SIG-M5 (cell line): ENCODE results near the gene TGM6.
"Not testable (repeated sequence)": the region's sequence is repeated elsewhere in the genome, so short reads cannot be mapped to it uniquely, and the experiment has no call there.

Experiments
- DNase-seq: peaks from one replicate; lab custom pipeline; 2025; lab: John Stamatoyannopoulos, UW

TGM6 gene

GRCh38 chr20:2398449-2398848 is 17.7 kb downstream of the TGM6 start:
- DNase-seq = no peak

GRCh38 chr20:2399390-2399789 is 18.7 kb downstream of the TGM6 start:
- DNase-seq = no peak

DNA sequence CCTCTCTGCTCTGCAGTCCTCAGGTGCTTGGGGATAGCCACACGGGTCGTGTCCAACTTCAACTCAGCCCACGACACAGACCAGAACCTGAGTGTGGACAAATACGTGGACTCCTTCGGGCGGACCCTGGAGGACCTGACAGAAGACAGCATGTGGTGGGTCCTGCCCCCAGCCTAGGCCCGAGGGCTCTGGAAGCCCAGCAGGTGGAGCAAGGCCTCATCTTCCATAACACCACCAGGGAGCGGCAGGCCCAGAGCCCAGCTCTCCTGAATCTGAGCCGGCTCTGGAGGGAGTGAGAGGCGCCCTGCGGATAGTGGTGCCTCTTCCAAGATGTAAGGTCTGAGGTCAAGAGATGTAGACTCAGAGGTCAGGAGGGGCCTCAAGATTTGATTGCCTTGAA is 19.6 kb downstream of the TGM6 start:
- DNase-seq = no peak

DNA sequence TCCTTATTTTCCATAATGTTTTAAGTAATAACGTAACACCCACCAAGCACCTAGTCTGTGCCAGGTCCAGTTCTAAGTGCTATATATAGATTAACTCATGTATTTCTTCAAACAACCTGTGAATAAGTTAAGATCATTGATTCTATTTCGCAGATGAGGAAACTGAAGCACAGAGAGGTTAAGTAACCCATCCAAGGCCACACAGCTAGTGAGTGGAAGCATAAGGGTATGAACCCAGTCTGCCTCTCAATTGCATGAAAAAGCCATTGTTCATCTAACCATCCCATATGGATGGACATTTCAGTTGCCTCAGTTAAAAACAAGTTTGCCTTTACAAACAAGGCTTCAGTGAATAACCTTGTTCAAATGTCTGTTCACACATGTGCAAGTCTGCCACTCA is 20.8 kb downstream of the TGM6 start:
- DNase-seq = no peak

GRCh38 chr20:2402271-2402980 is 21.7 kb downstream of the TGM6 start:
- DNase-seq = no peak

DNA sequence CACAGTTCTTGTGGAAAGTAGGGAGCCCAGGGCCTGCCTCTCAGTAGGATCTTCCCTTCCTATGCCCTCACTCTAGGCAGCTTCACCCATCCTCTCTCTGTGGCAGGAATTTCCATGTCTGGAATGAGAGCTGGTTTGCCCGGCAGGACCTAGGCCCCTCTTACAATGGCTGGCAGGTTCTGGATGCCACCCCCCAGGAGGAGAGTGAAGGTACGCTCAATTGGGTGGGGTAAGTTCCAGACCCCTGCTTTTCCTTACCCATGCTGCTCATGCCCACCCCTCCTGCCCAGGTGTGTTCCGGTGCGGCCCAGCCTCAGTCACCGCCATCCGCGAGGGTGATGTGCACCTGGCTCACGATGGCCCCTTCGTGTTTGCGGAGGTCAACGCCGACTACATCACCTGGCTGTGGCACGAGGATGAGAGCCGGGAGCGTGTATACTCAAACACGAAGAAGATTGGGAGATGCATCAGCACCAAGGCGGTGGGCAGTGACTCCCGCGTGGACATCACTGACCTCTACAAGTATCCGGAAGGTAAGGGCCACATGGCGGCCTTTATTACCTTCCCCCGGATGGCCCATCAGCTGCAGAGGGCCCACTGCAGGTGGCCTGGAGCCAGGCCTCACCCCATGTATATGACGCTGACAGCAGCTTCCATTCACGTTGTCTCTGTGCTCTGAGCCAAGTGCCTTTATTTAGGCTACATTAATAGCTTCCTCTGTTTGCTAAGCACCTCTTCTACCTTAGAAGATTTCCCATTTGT is 22.8 kb downstream of the TGM6 start:
- DNase-seq = no peak

GRCh38 chr20:2405693-2406065 is 25.0 kb downstream of the TGM6 start:
- DNase-seq = no peak

DNA sequence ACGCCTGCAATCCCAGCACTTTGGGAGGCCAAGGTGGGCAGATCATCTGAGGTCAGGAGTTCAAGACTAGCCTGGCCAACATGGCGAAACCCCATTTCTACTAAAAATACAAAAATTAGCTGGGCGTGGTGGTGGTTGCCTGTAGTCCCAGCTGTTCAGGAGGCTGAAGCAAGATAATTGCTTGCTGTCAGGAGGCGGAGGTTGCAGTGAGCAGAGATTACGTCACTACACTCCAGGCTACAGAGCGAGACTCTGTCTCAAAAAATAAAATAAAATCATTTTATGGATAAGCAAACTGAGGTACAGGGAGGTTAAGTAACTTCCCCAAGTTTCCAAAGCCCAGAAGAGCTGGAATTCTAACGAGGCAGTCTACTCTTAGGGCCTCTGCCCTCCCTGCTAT is 26.7 kb downstream of the TGM6 start:
- not testable (repeated sequence) for DNase-seq

DNA sequence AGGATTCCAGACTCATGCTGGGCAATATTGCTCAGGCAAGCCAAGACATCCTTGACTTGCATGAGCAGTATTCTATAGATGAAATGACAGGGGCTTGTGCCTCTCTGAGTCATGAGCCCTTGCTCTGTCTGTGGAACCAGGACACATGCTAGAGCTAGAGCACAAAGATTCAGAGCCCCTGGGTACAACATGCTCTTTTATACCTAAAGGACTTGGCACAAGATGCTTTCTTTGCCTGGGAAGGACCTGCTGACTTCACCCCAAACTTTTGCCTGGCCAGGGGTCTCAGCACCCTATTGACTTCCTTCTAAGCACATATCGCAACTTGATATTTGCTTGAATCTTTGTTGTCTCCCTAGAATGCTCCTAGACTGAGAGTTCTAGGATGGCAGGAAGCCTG is 27.4 kb downstream of the TGM6 start:
- DNase-seq = no peak

DNA sequence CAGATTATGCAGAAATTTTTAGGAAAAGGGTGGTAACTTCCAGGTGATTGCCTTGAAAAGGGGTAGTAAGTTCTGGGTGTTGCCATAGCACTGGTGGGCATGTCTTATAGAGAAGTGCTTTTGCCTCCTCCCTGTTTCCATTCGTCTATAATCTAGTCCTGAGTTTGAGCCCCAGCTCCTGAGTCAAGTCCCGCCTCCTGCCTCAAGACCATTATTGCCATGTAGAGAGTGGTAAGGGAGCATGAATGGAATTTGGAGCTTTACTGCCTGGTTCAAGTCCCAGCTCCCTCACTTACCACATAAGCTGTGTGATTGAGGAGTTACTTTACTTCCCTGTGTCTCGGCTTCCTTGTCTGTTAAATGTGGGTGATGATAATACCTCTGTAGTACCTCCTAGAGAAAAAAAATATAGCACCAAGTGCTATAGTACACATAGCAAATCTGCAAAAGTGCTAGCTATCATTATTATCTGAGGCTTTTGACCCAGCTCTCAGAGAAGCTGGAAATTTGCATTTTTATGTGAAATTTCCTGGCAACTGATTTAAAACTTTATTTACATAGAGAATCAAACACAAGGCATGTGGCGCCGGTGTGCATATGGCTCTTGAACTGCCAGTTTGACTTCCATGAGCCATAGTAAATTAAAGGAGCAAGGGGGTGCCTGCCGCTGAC is 36.0 kb downstream of the TGM6 start:
- DNase-seq = no peak

DNA sequence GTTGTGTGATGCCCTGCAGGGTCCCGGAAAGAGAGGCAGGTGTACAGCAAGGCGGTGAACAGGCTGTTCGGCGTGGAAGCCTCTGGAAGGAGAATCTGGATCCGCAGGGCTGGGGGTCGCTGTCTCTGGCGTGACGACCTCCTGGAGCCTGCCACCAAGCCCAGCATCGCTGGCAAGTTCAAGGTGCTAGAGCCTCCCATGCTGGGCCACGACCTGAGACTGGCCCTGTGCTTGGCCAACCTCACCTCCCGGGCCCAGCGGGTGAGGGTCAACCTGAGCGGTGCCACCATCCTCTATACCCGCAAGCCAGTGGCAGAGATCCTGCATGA is 36.5 kb downstream of the TGM6 start:
- DNase-seq = no peak

DNA sequence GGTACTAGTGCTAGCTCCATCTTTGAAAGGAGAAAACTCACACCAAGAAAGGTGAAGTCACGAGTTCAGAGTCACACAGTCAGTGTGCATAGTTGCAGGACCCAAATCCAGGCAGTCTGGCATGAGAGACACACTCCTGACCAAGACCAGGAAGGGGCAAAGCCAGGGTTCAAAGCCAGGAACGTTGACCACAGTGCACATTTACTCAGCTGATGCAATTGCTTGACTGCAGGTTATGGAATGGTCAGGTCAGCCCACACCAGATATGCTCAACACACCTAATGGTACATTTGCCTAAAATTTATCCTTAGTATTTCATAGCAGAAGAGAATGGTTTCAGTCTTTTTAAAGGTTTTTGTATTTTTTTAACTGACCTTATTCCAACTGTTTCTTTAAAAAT is 37.7 kb downstream of the TGM6 start:
- no peak for DNase-seq

DNA sequence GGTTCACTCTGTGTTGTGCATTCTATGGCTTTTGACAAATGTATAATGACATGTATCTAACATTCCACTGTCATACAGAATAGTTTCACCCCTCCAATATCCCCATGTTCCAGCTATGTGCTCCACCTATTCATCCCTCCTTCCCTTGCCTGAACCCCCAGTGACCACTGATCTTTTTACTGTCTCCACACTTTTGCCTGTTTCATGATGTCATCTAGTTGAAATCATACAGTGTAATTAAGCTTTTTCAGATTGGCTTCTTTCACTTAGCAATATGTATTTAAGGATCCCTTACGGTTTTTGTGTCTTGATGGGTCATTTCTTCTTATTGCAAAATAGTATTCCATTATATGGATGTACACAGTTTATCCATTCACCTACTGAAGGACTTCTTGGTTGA is 39.8 kb downstream of the TGM6 start:
- DNase-seq = no peak

GRCh38 chr20:2421247-2421646 is 40.5 kb downstream of the TGM6 start:
- DNase-seq = no peak

- DNase-seq = no peak
Measured at GRCh38 chr20:2429051-2429450, 48.4 kb downstream of the TGM6 start.

DNA sequence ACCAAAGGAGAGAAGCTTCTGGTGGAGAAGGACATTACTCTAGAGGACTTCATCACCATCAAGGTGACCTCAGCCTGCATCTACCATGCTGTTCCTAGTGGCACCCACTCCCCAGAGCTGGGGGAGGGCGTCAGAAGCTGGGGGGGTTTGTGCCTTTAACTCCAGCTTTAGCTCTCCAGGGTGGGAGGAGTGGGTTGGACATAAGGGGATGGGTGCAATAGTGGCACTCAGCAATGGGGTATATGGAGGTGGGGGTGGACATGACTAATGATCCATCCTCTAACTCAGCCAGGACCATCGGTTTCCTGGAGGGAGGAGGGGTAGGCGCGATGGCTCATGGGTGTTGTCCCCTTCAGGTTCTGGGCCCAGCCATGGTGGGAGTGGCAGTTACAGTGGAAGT is 49.8 kb downstream of the TGM6 start:
- DNase-seq = no peak

DNA sequence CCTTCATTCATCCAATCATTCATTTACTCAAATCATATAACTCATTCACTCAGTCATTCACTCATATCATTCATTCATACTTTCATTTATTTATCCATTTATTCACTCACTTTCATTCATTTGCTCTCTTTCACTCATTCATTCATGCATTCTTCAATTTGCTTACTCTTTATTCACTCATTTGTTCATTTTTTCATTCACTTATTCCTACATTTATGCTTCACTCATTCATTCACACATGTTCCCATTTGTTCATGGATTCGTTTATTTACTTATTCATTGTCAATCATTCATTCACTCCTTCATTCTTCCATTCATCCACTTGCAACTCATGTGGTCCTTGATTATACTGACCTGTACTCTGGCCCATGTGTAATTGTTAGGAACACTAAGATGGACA is 50.5 kb downstream of the TGM6 start:
- DNase-seq = no peak

GRCh38 chr20:2446845-2447244 is 66.1 kb downstream of the TGM6 start:
- DNase-seq = no peak

GRCh38 chr20:2449386-2449785 is 68.7 kb downstream of the TGM6 start:
- DNase-seq = no peak

DNA sequence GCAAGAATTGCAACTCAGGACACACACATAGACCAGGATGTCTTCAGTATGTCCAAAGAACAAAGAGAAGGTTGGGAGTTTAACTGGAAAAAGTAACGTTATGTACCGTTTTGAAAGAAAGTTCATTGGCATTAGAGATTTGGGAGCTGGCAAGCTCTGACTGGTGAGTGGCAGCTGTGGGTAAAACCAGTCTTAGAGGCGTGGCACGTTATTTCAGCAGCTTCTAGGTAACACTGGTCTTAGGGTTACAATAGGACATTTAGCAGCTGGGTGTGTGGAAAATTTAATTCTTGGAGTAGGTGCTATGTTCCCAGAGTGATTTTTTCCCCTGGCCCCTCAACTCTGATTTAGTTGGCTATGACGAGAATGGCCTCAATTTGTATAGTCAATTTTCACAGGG is 70.7 kb downstream of the TGM6 start:
- no peak for DNase-seq

GRCh38 chr20:2451939-2452732 is 71.4 kb downstream of the TGM6 start:
- no peak for DNase-seq

- no peak for DNase-seq
Measured at GRCh38 chr20:2453792-2454191, 73.1 kb downstream of the TGM6 start.
